SH-SY5Y (cell line): Measurements from ENCODE around the gene LSM2.

Experiments used
- GATA2 ChIP-seq: IDR thresholded peaks from 2 replicates; pipeline ENCODE4 v1.6.1; 2011; ENCODE audit warnings: mild to moderate bottlenecking, low read depth, low read length
- GATA3 ChIP-seq: IDR thresholded peaks from 2 replicates; pipeline ENCODE4 v1.6.1; 2011; ENCODE audit warnings: low read depth, mild to moderate bottlenecking, low read length, moderate library complexity

Gene LSM2

GRCh38 chr6:31780507-31781243, 26.1 kb downstream of the LSM2 start:
- TF ChIP-seq GATA2, result no peak
- no peak for TF ChIP-seq GATA3

GRCh38 chr6:31779908-31780307, 26.9 kb downstream of the LSM2 start:
- no peak for TF ChIP-seq GATA2
- TF ChIP-seq GATA3, result no peak

GRCh38 chr6:31778999-31779885, 27.5 kb downstream of the LSM2 start:
- no peak for TF ChIP-seq GATA2

- no peak for TF ChIP-seq GATA2
- no peak for TF ChIP-seq GATA3
Measured at GRCh38 chr6:31778193-31778592, 28.6 kb downstream of the LSM2 start.

- TF ChIP-seq GATA3 (no peak), GATA2 (no peak)
Measured at GRCh38 chr6:31777667-31778050, 29.1 kb downstream of the LSM2 start.

GRCh38 chr6:31776989-31777666, 29.6 kb downstream of the LSM2 start, which contains the start of gene VWA7:
TSS of gene VWA7 (minus strand) at chr6:31777328. CDS start at chr6:31776779, 549 bp downstream.
- no peak for TF ChIP-seq GATA2
- no peak for TF ChIP-seq GATA3

GRCh38 chr6:31776485-31776988, 30.2 kb downstream of the LSM2 start:
- TF ChIP-seq GATA3 (no peak), GATA2 (no peak)

GRCh38 chr6:31775633-31776484, 30.9 kb downstream of the LSM2 start:
- TF ChIP-seq GATA2 (no peak), GATA3 (no peak)

GRCh38 chr6:31775184-31775583, 31.6 kb downstream of the LSM2 start:
- no peak for TF ChIP-seq GATA3
- TF ChIP-seq GATA2, result no peak

- TF ChIP-seq GATA3 (no peak), GATA2 (no peak)
Measured at GRCh38 chr6:31771992-31772358, 34.8 kb downstream of the LSM2 start.

GRCh38 chr6:31770860-31771259, 35.9 kb downstream of the LSM2 start:
- TF ChIP-seq GATA3 (no peak), GATA2 (no peak)

- TF ChIP-seq GATA3, result no peak
- no peak for TF ChIP-seq GATA2
Measured at GRCh38 chr6:31769684-31770371, 36.9 kb downstream of the LSM2 start.
